Keratinocyte (primary cell): Measurements from ENCODE around the gene SOWAHC. TPM values are rescaled to one million over a fixed set of nuclear protein-coding genes. Genes with fewer than 3 reads are reported as not detected.

Source experiments
- DNase-seq: peaks from one replicate; pipeline ENCODE4 v3.0.0-alpha.2; 2011; ENCODE audit warnings: low read depth, missing footprints, low spot score
- FAIRE-seq: peaks from 2 replicates; lab custom pipeline; 2011; peaks lifted over from hg19 to GRCh38; lab: Jason Lieb, UNC
- H2AFZ ChIP-seq: 2 replicates; pipeline ENCODE4 v1.6.0; 2012; ENCODE audit warnings: low read length, control low read depth, inconsistent platforms; ENCODE audit not compliant: control insufficient read depth
- H3K27ac ChIP-seq: 2 replicates; pipeline ENCODE4 v1.5.1; 2011; ENCODE audit warnings: low read length; ENCODE audit not compliant: control insufficient read depth, insufficient read depth
- H3K27me3 ChIP-seq: 3 replicates; pipeline ENCODE4 v1.6.0; 2011; ENCODE audit warnings: low read length; ENCODE audit not compliant: control insufficient read depth, insufficient read depth; ENCODE audit errors: extremely low read depth
- H3K36me3 ChIP-seq, 2 experiments: 2 replicates in 1 of 2; 3 replicates in 1 of 2; pipeline ENCODE4 v1.5.1; 2011; ENCODE audit warnings: low read length in 2 of 2, mild to moderate bottlenecking in 1 of 2; ENCODE audit not compliant: control insufficient read depth in 2 of 2, insufficient read depth in 2 of 2; ENCODE audit errors: extremely low read depth in 1 of 2
- H3K4me1 ChIP-seq: 3 replicates; pipeline ENCODE4 v1.5.1; 2011; ENCODE audit warnings: low read length; ENCODE audit not compliant: control insufficient read depth, insufficient read depth; ENCODE audit errors: extremely low read depth
- H3K4me2 ChIP-seq: 3 replicates; pipeline ENCODE4 v1.6.0; 2011; ENCODE audit warnings: low read depth, low read length; ENCODE audit not compliant: control insufficient read depth, insufficient read depth; ENCODE audit errors: extremely low read depth
- H3K4me3 ChIP-seq, 3 experiments: fragments of 200-600 bp in 1 of 3; sonication (generic) in 1 of 3; 2 replicates in 2 of 3; 3 replicates in 1 of 3; pipeline ENCODE4 v1.5.1; 2011 to 2016; ENCODE audit warnings: low read length in 3 of 3, mild to moderate bottlenecking in 3 of 3, control low read depth in 2 of 3, inconsistent platforms in 1 of 3, low read depth in 1 of 3, mixed read lengths in 1 of 3, mixed run types in 1 of 3, moderate library complexity in 1 of 3; ENCODE audit not compliant: control insufficient read depth in 2 of 3, insufficient read depth in 2 of 3; ENCODE audit errors: extremely low read depth in 1 of 3
- H3K79me2 ChIP-seq: 2 replicates; pipeline ENCODE4 v1.6.0; 2012; ENCODE audit warnings: low read length; ENCODE audit not compliant: control insufficient read depth, insufficient read depth
- H3K9ac ChIP-seq: 3 replicates; pipeline ENCODE4 v1.6.0; 2011; ENCODE audit warnings: low read length; ENCODE audit not compliant: control insufficient read depth, insufficient read depth; ENCODE audit errors: extremely low read depth
- H3K9me1 ChIP-seq: 3 replicates; pipeline ENCODE4 v1.6.0; 2011; ENCODE audit warnings: low read length; ENCODE audit not compliant: control insufficient read depth, insufficient read depth; ENCODE audit errors: extremely low read depth
- H3K9me3 ChIP-seq: 2 replicates; pipeline ENCODE4 v1.5.1; 2012; ENCODE audit warnings: low read depth, low read length; ENCODE audit not compliant: control insufficient read depth
- H4K20me1 ChIP-seq: 3 replicates; pipeline ENCODE4 v1.6.0; 2011; ENCODE audit warnings: low read length; ENCODE audit not compliant: control insufficient read depth, insufficient read depth; ENCODE audit errors: extremely low read depth
- EZH2 ChIP-seq: IDR thresholded peaks from one replicate; pipeline ENCODE4 v1.6.1; 2012; ENCODE audit warnings: inconsistent platforms, mild to moderate bottlenecking, low read length, moderate library complexity
- dilution Hi-C: fragments of 300-500 bp; cut with MboI; formaldehyde crosslinking; loops from one replicate; pipeline ENCODE4 v1.7.0; 2020; ENCODE audit warnings: low sequenced_read_pairs; ENCODE audit not compliant: extremely low pct_ligation_motif_present
- polyA plus RNA-seq, 5 experiments: library from polyadenylated mRNA; depleted of rRNA in 3 of 5; stranded (reverse) in 3 of 5; stranded (forward) in 1 of 5; unstranded in 1 of 5; fragments of >200 nt; gene quantifications; 1 replicate in 1 of 5; 2 replicates in 3 of 5; 3 replicates in 1 of 5; pipeline versions ENCODE4 v1.2.1 to v1.2.3, GENCODE V29; 2011 to 2012; ENCODE audit warnings: missing spikeins in 2 of 5, low read depth in 1 of 5, low replicate concordance in 1 of 5
- TF ChIP-seq, protein P1 (sequence below), 3 experiments: IDR thresholded peaks in 1 of 3; conservative IDR thresholded peaks in 1 of 3; optimal IDR thresholded peaks in 1 of 3; 2 replicates in 2 of 3; 3 replicates in 1 of 3; pipeline versions ENCODE3 to v1.5.1; 2011; ENCODE audit warnings: low read length in 3 of 3, mild to moderate bottlenecking in 3 of 3, moderate library complexity in 2 of 3, control low read depth in 1 of 3, inconsistent platforms in 1 of 3; ENCODE audit not compliant: insufficient read depth in 2 of 3; ENCODE audit errors: extremely low read depth in 1 of 3

SOWAHC gene
- polyA plus RNA-seq, 1 donor (not counting 4 experiments of a cell fraction or from before 2014, with no cell fraction given) = 22.3 TPM

- Histone ChIP-seq H3K79me2 (peaks cover 4% of the 10 kb centered on the region), H3K27ac (no peak overlapping the region), H3K4me1 (peaks cover 8% of the 10 kb centered on the region), H4K20me1 (no peaks in the 10 kb centered on the region), H3K4me3 (no peak overlapping the region), H3K4me2 (no peak overlapping the region), H3K9me1 (no peaks in the 10 kb centered on the region), H3K9ac (no peak overlapping the region), H3K9me3 (no peaks in the 10 kb centered on the region), H3K27me3 (no peaks in the 10 kb centered on the region), H3K36me3 (peaks cover 0 to 3% of the 10 kb centered on the region in 2 experiments), H2AFZ (no peak overlapping the region)
- TF ChIP-seq, protein P1, sequence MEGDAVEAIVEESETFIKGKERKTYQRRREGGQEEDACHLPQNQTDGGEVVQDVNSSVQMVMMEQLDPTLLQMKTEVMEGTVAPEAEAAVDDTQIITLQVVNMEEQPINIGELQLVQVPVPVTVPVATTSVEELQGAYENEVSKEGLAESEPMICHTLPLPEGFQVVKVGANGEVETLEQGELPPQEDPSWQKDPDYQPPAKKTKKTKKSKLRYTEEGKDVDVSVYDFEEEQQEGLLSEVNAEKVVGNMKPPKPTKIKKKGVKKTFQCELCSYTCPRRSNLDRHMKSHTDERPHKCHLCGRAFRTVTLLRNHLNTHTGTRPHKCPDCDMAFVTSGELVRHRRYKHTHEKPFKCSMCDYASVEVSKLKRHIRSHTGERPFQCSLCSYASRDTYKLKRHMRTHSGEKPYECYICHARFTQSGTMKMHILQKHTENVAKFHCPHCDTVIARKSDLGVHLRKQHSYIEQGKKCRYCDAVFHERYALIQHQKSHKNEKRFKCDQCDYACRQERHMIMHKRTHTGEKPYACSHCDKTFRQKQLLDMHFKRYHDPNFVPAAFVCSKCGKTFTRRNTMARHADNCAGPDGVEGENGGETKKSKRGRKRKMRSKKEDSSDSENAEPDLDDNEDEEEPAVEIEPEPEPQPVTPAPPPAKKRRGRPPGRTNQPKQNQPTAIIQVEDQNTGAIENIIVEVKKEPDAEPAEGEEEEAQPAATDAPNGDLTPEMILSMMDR (optimal IDR thresholded peaks at IDR 0.05 in 1 of 3, IDR thresholded peaks at IDR 0.05 in 1 of 3, conservative IDR thresholded peaks at IDR 0.05 in 1 of 3; ENCODE audit: extremely low read depth in 1 of 3, insufficient read depth in 2 of 3, low read length in 3 of 3) = no peak
- no peak for TF ChIP-seq EZH2
- dilution Hi-C loops = no loop called here
- FAIRE-seq = no peak
- no peak for DNase-seq
Measured at GRCh38 chr2:109623297-109623696, 9.1 kb downstream of the SOWAHC start.

DNA sequence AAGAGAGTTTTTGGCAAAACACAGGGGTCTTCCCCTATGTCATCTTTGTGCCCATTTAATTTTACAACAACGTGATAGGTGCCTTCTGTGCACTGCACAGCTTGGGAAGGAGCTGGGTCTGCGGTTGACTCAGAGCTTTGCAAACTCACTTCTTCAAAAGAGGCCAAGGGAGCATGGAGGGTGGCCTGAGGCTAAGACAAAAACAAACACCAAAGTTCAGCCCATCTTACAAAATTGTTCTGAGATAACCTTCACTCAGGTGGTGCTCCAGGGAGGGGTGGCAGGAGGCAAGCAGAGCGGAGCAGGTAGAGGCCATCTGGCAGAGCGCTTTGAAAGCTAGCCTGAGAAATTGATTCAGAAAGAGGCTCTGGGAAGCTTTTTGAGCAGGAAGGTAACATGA is 9.8 kb downstream of the SOWAHC start:
- H3K4me2 ChIP-seq = no peak overlapping the region
- DNase-seq (no peak), FAIRE-seq (no peak)
- H3K9me3 ChIP-seq = no peaks in the 10 kb centered on the region
- no peak overlapping the region for H3K27ac ChIP-seq
- no peaks in the 10 kb centered on the region for H3K9me1 ChIP-seq
- no peaks in the 10 kb centered on the region for H4K20me1 ChIP-seq
- no peaks in the 10 kb centered on the region for H3K27me3 ChIP-seq
- dilution Hi-C loops = no loop called here
- TF ChIP-seq, protein P1 (optimal IDR thresholded peaks at IDR 0.05 in 1 of 3, IDR thresholded peaks at IDR 0.05 in 1 of 3, conservative IDR thresholded peaks at IDR 0.05 in 1 of 3; ENCODE audit: extremely low read depth in 1 of 3, insufficient read depth in 2 of 3, low read length in 3 of 3) = no peak
- TF ChIP-seq EZH2 = no peak
- peaks cover 2% of the 10 kb centered on the region for H3K4me1 ChIP-seq
- H3K36me3 ChIP-seq = peaks cover 0 to 3% of the 10 kb centered on the region in 2 experiments
- H3K9ac ChIP-seq = no peak overlapping the region
- no peak overlapping the region for H3K4me3 ChIP-seq
- no peaks in the 10 kb centered on the region for H3K79me2 ChIP-seq
- H2AFZ ChIP-seq = no peak overlapping the region
